Activated CD8-positive, alpha-beta memory T cell treated with anti-CD3 and anti-CD28 coated beads for 1 hour (primary cell): ENCODE measurements around the gene ALG9.
A peak's percentile ranks its signal among the peaks of the same experiment; 100 is the strongest.

ENCODE experiments used
- DNase-seq, 2 donors: peaks; one replicate each; pipeline ENCODE4 v3.0.0-alpha.2; 2020; ENCODE audit warnings: low read depth in 1 of 2; ENCODE audit errors: extremely low read depth in 1 of 2

Gene ALG9

DNA sequence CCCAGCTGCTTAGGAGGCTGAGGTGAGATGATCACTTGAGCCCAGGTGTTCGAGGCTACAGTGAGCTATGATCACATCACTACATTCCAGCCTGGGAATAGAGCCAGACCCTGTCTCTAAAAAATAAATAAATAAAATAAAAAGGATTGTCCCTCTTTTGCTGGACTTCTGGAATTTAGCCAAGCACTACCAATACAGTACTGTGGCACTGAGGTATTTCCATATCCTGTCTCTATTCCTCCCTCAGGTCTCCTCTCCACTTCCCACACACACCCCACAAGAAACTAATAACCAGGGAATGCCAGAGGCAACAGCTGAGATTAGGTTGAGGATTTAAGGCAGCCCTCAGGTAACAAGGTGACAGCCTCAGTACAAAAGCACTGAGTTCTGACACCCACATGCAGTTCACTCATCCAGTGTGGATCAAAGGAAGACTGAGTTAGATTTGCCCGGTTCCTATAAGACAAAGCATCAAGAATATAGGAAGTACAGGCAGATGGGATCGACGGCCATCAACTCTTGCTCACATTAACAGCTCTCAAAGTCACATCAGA, 100.7 kb downstream of the ALG9 start:
- DNase-seq: no peak

GRCh38 chr11:111766834-111767142, 104.6 kb downstream of the ALG9 start:
- no peak for DNase-seq

DNA sequence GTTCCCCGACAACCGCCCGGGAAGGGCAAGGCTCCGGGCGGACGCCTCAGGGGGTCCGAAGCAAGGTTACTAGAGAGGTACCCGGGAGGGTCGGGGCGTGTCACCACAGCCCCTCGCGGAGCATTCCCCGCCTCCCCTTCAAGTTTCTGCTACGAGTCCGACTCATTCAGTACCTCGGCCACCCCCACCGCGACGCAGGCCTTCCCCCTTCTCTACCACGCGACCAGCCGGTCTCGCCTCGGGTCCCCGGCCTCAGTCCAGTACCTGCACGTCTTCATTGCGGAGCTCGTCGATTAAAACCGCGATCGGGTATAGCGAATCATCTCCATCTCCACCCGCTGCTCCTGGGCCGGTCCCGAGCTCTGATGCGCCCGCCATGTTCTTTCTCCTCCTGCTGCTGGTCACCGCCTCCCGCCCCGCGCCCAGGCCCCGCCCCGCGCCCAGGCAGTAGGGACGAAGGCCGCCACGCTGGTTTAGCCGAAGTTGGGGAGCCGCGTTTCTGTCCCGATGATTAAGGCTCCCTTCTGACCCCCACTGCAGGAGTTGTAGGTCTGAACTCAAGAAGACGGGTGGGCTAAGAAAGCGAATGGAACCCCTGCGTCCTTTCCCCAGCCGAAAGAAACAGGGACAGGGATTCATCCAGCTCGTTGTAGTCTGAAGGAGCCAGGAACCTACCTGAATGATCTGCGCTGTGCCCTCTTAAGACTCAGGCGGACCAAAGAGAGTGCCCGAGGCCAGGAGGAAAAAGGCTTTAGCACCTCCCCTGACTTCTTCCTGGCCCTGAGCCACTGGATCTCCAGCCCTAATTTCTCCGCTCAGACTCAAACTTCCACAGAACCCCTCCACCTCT, 105.2 kb downstream of the ALG9 start, which contains the start of gene PPP2R1B:
TSS of gene PPP2R1B (minus strand) at position 406 of the 850 bp plus-strand sequence. CDS start at position 378, 28 bp downstream.
- DNase-seq: peak; percentile 15 to 58

- DNase-seq: no peak
Observed at GRCh38 chr11:111765320-111765983, 105.9 kb downstream of the ALG9 start.

DNA sequence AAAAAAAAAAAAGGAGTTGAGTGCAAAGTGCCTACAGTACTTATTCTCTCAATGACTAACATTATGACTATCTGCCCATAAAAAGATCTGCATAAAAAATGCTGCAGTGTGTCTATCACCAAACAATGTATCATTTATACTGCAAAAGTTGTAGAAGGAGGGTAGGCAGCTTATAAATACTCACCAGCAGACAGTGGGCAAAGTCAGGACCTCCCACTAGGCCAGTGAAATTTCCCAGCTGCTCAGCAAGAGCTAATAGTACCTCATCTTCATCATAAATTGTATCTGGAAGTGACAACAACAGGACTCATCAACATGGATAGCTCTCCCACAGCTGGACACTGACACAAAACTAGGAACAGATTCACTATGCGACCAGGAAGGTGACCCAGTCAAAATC, 106.8 kb downstream of the ALG9 start:
- no peak for DNase-seq

DNA sequence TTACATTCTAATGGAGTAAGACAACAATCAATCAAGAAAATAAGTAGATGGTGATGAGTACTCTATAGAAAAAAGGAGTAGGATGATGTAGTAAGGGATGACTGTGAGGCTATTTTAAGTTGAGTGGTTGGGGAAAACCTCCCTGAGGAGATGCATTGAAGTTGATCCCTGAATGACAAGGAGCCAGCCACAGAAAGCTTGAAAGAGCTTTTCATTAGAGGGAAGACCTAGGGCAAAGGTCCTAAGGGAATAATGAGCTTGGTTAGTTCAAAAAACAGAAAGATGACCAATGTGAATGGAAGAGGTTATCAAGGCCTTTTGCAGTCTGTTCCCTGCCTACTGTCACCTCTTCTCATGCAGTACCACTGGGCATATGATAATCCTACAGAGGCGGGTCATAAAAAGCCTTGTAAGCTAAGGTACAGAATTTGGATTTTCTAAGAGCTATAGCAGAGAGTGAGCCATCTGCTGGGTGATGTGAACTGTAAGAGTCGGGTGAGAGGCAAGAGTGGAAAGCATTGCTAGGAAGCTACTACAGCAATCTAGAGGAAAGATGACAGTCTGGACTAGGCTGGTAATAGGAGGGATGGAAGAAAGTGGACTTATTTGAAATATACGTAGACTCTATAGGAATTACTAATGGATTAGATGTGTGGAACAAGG, 108.3 kb downstream of the ALG9 start:
- no peak for DNase-seq

DNA sequence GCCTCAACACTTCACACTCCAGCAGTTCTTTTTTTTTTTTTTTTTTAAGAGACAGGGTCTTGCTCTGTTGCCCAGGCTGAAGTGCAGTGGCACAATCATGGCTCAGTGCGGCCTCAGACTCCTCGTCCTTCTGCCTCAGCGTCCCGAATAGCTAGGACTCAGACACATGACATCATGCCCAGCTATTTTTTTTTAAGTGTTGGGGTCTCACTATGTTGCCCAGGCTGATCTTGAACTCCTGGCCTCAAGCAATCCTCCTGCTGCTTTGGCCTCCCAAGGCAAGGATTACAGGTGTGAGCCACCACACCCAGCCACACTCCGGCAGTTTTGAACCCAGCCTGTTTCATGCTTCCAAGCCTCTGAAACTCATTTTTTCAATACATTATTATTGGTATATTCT, 108.9 kb downstream of the ALG9 start:
- no peak for DNase-seq

GRCh38 chr11:111761036-111761435, 110.3 kb downstream of the ALG9 start:
- no peak for DNase-seq

- DNase-seq: no peak
Observed at GRCh38 chr11:111759778-111760407, 111.5 kb downstream of the ALG9 start.

- DNase-seq: no peak
Observed at GRCh38 chr11:111759376-111759775, 112.0 kb downstream of the ALG9 start.

GRCh38 chr11:111756097-111756496, 115.3 kb downstream of the ALG9 start:
- no peak for DNase-seq

- no peak for DNase-seq
Observed at GRCh38 chr11:111749646-111750045, 121.7 kb downstream of the ALG9 start.

- no peak for DNase-seq
Observed at GRCh38 chr11:111748035-111748804, 123.2 kb downstream of the ALG9 start.

- DNase-seq: no peak
Observed at GRCh38 chr11:111745719-111746504, 125.5 kb downstream of the ALG9 start.

GRCh38 chr11:111743700-111744099, 127.7 kb downstream of the ALG9 start:
- no peak for DNase-seq

DNA sequence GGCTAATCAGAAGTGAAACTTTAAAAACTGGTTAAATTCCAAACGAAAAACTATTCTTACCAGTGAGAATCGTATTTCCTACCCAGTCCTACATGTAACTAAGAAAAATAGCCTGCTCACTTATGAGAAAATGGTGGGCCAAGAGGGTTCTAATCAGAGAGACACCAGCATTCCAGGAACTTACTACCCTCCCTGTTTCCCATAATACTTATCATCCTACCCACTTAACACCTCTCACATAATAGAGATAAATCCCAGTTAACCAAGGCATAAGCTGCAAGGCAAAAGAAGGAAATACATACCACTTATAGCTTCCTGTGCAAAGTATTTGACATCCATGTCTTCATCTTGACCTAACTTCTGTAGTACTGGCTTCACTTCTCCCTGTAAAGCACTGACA, 129.6 kb downstream of the ALG9 start:
- no peak for DNase-seq

DNA sequence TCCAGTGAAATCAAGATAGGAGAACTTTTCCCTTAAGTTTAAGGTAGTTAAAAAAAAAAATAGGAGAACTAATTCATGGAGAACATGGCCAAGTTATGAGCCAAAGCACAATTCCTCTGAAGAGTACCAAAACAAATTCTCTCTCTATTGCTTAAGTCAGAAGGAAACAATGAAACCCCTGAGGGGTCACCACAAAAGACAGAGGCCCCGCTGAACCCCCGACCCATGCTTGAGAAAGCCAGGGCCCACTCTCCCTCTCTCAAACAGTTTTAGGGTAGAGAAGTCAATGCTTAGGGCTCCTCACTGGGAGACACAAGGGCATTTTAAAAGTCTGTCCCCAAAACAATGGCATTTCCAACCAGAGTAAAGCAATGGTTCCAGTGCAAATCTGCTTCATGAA, 132.1 kb downstream of the ALG9 start:
- no peak for DNase-seq

DNA sequence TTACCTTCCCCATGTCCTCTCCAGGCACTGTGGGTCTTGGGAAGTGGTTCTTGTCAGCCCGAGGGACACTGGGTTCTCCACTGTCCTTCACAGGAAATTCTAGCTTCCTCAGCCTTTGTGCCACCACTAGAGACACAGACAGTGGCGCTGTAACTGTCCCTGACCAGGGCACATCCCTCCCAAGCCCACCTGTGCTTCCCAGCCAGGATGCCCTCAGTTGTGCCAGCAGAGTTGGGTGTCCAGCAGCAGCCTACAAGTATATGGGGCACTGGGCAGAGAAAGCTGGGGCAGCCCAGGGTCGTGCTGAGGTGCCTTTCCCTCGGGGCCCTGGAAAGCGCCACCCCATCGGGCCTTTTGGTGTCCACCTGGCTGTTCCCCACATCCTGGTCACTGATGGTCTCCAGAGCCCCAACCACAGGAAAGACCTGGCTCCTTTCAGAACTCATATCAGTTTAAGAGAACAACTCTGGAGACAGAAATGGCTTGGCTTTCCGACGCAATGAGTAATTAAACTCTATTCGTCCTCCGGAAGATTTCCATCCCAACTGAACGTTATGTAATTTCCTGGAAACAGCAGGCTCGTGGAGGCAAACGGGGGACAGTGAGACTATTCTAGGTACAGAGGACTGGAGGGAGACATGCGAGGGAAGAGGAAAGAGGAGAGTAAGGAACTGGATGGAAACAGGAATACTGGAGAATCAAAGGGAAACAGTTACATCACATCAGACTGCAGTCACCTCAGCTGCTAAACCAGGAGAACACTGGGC, 133.8 kb downstream of the ALG9 start:
- DNase-seq: no peak
